HG02970 (cell line): Measurements from ENCODE around the gene CNEP1R1.

Experiments
- ATAC-seq: cut with Tn5 transposase; IDR thresholded peaks from one replicate; pipeline ENCODE4 v1.9.1; 2021; ENCODE audit warnings: mild to moderate bottlenecking, moderate library complexity, moderate number of reproducible peaks; ENCODE audit not compliant: unreplicated experiment, low FRiP score

Gene CNEP1R1

DNA sequence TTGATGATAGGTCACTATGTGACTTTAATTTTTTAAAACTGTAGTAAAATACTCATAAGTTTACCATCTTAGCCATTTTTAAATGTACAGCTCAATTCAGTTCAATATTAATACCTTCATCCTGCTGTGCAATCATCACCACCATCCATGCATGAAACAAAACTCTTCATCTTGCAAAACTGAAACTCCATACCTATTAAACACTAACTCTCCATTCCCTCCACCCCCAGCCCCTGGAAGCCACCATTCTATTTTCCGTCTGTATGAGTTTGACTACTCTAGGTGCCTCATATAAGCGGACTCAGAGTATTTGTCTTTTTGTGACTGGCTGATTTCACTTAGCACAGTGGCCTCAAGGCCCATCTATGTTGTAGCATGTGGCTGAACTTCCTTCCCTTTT, 9.4 kb upstream of the CNEP1R1 start:
- ATAC-seq, result no peak

DNA sequence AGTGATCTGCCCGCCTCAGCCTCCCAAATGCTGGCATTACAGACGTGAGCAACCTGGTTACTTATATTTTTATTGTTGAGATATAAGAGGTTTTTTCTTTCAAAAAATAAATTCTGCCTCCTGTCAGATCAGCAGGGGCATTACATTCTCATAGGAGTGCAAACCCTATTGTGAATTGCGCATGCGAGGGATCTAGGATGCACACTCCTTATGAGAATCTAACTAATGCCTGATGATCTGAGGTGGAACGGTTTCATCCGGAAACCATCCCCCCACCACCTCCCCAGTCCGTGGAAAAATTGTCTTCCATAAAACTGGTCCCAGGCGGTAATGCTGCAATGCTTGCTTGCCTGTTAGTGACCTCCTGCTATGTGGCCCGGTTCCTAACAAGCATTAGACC, 7.5 kb upstream of the CNEP1R1 start:
- ATAC-seq, result no peak

DNA sequence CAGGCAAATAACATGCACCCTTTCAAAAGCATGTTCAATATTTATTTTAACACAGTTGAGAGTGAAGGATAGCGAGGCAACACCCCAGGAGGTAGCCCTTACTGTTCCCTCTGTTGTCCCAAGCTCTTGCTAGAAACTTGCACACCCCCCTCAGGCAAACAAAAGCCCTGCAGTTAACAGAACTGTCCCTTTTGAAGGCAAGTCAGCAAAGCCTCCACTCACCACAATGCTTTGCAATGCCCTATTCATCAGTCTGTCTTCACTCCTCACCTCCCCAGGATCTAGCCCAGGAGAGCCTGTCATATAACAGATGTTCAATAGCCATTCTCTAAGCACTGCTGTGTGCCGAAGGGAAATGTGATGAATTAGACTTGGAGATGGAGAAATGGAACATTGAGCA, 3.5 kb upstream of the CNEP1R1 start:
- ATAC-seq, result no peak

DNA sequence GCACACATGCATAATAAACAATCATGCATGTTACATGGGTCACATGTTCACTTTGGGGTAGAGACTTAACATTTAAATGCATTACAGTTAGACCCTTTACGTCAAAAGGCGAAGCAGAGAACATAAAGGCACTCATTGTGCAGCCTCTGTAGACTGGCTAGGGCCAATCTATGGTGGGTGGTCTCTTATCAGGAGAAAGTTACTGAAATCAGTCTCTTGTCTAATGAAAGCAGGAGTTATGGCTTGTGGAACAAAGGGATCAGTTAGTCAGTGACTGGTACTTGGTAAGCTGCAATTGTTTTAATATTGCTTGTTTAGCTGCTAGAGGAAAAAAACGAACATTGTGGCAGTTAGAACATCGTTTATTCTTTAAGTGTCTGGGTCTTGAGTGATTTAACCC, 1.4 kb upstream of the CNEP1R1 start:
- ATAC-seq, result no peak

DNA sequence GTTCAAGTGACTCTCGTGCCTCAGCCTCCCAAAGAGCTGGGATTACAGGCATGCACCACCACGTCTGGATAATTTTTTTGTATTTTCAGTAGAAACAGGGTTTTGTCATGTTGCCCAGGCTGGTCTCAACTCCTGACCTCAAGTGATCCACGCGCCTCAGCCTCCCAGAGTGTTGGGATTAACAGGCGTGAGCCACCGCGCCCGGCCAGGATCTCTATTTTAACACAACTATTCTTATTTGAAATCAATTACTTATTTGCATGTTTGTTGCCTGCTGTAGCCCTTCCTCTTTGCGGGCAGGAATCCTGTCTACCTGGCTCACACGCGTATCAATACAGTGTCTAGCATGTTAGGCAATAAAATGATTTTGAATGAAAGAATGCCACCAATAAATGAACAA, 818 bp upstream of the CNEP1R1 start:
- ATAC-seq, result no peak

DNA sequence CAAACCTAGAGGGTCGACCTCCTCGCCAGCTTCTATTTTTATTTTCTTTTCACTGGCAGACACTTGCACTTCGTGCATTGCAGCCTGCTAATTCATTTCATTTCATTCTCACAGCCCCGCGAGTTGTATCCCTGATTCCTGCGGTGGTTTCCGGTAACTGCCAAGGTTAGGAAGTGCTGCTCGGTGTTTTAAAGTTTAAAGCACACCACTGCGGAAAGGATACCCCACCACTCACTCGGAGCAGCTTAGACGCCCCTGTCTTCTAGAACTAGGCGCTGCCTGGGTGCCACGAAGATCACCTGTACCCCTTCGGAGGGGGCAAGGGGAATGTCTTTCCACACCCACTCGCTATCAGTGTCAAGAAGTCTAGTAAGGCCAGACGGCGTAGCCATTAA, 509 bp downstream of the CNEP1R1 start:
- no peak for ATAC-seq

DNA sequence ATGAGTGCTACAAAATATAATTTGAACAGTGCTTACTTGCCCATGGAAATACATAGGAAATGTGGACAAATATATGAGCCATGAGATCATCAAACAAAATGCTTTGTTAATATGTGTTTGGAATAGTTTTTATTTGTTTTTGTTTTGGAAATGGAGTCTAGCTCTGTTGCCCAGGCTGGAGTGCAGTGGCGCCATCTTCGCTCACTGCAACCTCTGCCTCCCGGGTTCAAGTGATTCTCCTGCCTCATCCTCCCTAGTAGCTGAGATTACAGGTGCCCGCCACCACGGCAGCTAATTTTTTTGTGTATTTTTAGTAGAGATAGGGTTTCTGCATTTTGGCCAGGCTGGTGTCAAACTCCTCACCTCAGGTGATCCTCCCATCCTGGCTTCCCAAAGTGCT, 2.8 kb downstream of the CNEP1R1 start:
- ATAC-seq, result no peak

DNA sequence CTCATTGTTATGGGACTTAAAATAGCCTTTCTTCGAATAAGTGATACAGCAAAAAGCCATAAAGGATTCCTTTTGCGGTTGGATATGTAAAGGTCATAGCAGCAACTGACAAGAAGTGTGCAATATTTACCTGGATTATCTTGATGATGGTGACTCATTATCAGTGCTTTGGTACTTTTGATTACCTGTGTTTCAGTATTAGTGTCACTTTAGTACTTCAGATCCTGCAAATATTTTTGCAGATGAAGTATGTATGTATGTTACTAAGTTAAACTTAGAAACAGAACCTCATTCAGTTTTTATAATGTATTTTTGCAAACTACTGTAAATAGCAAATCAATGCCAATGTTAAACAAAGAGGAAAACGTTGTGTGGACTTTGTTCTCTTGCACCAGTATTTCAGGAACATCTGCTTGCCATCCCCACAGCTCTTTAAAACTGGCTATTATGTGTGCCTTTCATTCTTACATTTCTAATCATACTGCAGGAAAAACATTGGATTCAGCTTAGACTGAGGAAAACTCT, 10.5 kb downstream of the CNEP1R1 start:
- no peak for ATAC-seq

DNA sequence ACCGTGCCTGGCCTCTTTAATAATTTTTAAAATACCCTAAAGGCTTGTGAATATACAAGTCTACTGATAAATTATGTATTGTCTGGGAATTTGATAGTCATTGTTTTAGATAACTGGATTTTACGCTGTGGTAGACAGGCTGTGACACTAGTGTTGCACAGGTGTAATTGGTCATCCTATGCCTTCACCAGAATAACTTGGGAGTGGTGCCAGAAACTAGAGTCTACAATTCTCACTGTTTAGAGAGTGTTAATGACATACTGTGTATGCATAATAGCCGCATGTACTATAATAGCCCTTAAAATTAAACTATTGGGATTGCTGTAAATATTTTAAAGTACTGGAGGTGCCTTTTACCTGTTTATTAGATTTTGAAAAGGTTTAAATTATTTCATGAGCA, 11.4 kb downstream of the CNEP1R1 start:
- no peak for ATAC-seq

DNA sequence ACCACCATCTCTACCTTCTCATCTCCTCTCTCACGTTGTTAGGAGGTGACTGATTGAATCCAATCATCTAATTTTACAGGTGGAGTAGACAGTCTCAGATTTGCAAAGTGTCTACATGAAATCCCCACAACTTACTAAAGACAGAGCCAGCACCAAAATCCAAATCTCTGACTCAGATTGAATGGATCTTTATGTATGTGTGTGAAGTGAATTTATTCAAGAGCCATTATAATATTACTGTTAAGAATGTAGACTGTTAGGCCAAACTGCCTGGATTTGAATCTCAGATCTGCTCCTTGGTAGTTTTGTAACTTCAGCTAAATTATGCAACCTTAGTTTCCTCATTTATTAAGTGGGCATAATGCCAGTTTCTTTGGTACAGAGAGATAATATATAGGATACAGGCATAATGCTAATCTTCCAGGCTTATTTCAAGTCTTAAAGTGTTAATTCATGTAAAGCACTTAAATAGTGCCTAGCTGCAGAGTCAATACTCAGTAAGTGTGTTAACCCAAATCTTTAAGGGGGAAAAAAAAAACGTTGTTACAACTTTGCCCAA, 12.7 kb downstream of the CNEP1R1 start:
- ATAC-seq, result no peak

DNA sequence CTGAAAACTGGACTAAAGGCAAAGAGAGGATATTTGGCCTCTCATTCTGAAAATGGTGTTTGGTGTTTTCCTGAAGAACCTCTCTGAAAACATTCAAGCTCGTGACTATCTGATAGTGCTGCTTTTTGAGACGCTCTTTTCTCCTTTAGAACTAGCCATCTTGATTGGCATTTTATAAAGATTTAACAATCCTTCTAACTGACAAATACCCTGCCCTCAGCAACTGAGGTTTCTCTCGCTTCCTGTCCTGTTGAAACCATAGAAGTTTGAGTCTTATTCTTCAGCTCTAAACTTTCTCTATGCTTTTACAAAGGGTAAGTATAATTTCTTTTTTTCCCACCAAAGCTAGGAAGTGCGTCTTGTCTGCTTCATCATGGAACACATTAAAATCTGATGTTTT, 13.3 kb downstream of the CNEP1R1 start:
- ATAC-seq, result no peak

DNA sequence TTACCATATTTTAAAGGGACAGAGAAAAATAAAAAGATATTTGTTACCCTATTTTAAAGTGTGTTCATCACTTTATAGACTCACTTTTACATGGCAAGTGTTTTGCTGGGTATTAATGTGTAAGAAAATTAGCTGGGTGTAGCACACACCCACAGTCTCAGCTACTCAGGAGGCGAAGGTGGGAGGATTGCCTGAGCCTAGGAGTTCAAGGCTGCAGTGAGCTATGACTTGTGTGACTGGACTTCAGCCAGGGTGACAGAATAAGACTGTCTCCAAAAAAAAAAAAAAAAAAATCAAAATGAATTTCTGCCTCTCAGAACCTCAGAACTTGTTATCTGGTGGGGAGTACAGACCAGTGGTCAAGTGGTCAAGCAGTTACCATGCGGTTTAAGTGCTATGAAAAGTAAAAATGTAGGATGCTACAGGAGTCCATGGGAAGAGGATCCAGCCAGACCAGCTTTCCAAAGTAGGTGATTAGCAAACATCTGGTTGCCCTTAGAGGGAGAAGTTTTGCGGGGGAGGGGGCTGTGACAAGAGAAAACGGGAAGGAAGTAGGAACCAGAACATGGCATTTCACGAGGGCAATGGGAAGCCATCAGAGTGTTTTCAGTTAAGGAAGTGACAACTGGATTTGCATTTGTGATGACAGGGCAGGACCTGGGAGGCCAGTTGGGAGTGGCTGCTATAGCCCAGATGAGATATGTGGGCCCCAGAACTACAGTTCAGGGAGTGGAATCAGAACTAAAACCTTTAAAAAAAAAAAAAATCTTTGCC, 13.9 kb downstream of the CNEP1R1 start:
- no peak for ATAC-seq

DNA sequence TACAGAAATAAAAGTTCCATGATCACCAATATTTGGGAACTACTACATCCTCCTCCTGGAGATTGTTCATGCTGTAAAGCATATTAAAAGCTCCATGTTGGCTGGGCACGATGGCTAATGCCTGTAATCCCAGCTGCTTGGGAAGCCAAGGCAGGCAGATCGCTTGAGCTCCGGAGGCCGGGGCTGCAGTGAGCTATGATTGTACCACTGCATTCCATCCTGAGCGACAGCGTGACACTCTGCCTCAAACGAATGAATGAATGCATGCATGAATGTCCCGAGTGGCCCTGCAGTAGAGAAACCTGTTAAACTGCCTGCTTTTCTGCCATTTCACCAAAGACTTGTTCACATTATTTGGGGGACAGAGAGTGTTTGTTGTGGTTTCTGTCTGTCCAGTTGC, 15.0 kb downstream of the CNEP1R1 start:
- no peak for ATAC-seq

DNA sequence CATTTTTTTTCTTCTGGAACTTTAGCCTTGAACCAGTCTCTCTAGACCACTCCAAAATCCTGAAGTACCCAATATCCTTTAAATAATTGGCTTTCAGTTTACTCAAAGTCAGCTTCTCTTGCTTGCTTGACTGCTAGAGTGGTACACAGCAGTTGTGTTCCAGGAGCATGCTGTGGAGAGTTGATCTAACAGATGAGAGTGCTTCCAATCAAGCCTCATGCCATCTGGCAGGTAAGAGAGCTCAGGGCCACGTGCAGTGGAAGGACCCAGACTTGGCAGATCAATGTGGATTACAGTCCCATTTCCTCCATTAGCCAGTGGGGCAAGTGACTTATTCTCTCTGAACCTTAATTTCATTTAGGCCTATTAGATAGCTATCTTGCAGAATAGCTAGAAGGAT, 15.7 kb downstream of the CNEP1R1 start:
- ATAC-seq, result no peak

DNA sequence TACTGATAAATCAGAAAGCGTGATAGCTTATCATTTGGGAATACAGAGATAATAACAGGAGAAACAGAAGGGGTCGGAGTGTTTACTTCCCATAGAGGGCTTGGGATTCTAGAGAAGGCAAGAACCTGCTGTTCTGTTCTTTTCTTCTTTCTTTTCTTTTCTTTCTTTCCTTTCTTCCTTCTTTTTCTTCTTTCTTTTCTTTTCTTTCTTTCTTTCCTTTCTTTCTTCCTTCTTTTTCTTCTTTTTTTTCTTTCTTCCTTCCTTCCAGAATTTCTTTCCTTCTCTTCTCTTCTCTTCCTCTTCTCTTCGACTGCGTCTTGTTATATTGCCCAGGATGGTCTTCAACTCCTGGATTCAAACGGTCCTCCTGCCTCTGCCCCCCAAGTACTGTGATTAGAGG, 18.3 kb downstream of the CNEP1R1 start:
- no peak for ATAC-seq

DNA sequence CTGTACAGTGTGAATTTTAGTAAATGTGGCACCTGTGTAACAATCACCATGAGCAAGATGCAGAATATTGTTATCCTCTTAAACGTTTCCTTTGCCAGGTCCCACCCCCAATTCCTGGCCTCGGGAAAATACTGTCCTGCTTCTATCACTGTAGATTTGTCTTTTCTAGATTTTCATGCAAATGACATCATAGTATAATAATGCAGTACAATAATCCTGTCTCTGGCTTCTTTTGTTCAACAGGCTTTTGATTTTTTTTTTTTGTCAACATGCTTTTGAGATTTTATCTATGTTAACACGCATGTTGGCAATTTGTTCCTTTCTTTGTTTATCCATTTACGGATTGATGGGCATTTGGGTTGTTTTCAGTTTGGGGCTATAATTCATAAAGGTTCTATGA, 20.4 kb downstream of the CNEP1R1 start:
- no peak for ATAC-seq

DNA sequence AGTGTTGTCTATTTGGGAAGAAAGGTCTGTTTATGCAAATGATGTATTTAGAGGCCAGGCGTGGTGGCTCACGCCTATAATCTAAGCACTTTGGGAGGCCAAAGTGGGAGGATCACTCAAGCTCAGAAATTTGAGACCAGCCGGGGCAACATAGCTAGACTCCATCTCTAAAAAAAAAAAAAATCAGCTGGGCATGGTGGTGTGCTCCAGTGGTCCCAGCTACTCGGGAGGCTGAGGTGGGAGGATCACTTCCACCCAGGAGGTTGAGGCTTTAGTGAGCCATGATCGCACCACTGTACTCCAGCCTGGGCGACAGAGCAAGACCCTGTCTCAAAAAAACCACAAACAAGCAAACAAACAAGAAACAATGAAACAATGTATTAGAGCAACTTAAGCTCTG, 21.8 kb downstream of the CNEP1R1 start:
- ATAC-seq, result no peak

DNA sequence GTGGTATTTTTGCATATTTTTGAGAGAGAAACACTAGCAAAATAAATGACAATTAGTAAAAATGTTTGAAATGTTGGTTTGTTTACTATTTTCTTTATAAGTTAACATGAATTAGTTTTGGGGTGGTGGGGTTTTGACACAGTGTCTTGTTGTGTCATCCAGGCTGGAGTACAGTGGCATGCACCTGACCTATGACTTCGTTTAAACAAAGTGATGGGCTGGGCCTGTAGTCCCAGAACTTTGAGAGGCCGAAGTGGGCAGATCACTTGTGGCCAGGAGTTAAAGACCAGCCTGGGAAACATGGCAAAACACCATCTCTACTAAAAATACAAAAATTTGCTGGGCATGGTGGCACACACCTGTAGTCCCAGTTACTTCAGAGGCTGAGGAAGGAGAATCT, 22.8 kb downstream of the CNEP1R1 start:
- ATAC-seq, result no peak

DNA sequence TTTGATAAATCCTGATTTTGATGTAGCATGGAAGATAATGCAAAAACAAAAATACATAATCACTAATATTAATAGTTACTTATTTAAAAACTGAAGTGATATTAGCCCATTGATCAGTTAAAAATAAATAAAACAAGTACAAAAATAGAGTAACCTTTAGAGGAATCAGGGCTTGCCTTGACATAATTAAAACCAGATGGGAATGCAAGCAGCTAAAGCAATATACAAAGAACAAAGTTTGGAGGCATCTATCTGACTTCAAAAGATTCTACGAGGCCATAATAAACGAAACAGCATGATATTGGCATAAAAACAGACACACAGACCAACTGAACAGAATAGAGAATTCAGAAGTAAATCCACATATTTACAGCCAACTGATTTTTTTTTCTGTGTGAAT, 25.8 kb downstream of the CNEP1R1 start:
- ATAC-seq, result no peak

DNA sequence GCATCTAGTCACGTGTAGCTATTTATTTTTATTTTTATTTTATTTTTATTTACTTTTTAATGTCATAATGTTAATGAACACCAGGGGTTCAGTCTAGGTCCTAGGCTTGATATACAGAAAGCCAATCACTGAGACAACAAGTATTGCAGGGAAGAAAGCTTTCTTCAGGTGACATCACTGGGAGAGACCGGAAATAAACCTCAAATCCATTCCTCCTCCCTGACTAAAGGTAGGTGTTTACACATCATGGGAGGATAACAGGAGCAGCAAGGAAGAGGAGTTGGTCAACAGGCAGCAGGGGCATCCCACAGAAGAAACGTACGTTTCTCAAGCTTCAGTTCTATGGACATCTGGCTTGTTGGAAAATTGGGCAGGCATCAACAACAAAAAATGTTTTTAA, 31.2 kb downstream of the CNEP1R1 start:
- no peak for ATAC-seq

DNA sequence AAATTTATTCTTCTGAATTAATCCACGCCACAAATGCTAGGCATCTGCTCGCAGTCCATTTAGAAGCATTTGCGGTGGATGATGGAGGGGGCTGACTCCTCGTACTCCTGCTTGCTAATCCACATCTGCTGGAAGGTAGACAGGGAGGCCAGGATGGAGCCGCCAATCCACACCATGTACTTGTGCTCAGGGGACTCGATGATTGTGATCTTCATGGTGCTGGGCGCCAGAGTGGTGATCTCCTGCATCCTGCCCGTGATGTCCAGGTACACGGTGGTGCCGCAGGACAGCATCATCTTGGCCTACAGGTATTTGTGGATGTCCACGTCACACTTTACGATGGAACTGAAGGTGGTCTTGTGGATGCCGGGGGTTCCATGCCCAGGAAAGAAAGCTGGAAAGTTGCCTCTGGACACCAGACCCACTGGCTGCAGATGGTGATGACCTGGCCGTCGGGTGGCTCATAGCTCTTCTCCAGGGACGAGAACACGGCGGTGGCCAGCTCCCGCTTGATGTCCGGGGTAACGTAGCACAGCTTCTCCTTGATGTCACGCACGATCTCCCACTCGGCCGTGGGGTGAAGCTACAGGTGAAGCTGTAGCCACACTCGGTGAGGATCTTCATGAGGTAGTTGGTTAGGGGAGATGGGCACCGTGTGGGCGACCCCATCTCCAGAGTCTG, 33.2 kb downstream of the CNEP1R1 start:
- no peak for ATAC-seq

DNA sequence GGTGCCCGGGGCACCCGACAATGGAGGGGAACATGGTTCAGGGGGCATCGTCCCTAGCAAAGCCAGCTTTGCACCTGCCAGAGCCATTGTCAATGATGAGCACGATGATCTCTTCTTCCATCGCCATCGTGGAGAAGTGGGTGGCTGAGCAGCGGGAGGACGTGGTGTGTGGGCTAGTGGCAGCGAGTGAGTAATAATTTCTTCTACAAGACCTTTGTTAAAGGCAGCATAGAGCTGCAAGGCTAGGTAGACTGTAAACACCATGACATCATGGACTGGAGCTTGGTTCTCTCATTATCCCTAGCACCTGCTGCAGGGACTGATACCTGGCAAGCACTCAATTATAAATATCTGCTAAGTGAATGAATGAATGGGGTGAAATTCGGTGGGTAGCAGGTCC, 34.1 kb downstream of the CNEP1R1 start:
- ATAC-seq, result no peak
